GM21515 (cell line): ENCODE data around the gene RBM23.
A peak's percentile ranks its signal among the peaks of the same experiment; 100 is the strongest.
"Not testable (repeated sequence)": the region's sequence is repeated elsewhere in the genome, so short reads cannot be mapped to it uniquely, and the experiment has no call there.

Experiments used
- ATAC-seq: cut with Tn5 transposase; IDR thresholded peaks from one replicate; pipeline ENCODE4 v1.9.1; 2021; ENCODE audit not compliant: unreplicated experiment

Gene RBM23

GRCh38 chr14:22919601-22919921 lies 612 bp upstream of the RBM23 start:
- ATAC-seq, result peak; percentile 19

- ATAC-seq, result no peak
These were observed 2.9 kb downstream of the RBM23 start for GRCh38 chr14:22915886-22916521.

GRCh38 chr14:22914836-22915235 lies 4.1 kb downstream of the RBM23 start:
- not testable (repeated sequence) for ATAC-seq

GRCh38 chr14:22910916-22911315 lies 8.0 kb downstream of the RBM23 start:
- no peak for ATAC-seq

- ATAC-seq, result no peak
These were observed 10.3 kb downstream of the RBM23 start for GRCh38 chr14:22908601-22909000.

- no peak for ATAC-seq
These were observed 11.5 kb downstream of the RBM23 start for GRCh38 chr14:22907429-22907828.

- no peak for ATAC-seq
These were observed 12.9 kb downstream of the RBM23 start for GRCh38 chr14:22906073-22906472.

- no peak for ATAC-seq
These were observed 13.3 kb downstream of the RBM23 start for GRCh38 chr14:22905627-22906026.

GRCh38 chr14:22903742-22904087 lies 15.2 kb downstream of the RBM23 start:
- no peak for ATAC-seq

- no peak for ATAC-seq
These were observed 17.1 kb downstream of the RBM23 start for GRCh38 chr14:22901799-22902198.

- no peak for ATAC-seq
These were observed 18.7 kb downstream of the RBM23 start for GRCh38 chr14:22900081-22900799.

GRCh38 chr14:22898302-22899090 lies 20.5 kb downstream of the RBM23 start:
- ATAC-seq, result no peak

- no peak for ATAC-seq
These were observed 21.6 kb downstream of the RBM23 start for GRCh38 chr14:22897357-22897756.

- no peak for ATAC-seq
These were observed 22.2 kb downstream of the RBM23 start for GRCh38 chr14:22896760-22897159.

GRCh38 chr14:22896356-22896755 lies 22.6 kb downstream of the RBM23 start:
- no peak for ATAC-seq

- no peak for ATAC-seq
These were observed 23.5 kb downstream of the RBM23 start for GRCh38 chr14:22895402-22895801.

- no peak for ATAC-seq
These were observed 25.2 kb downstream of the RBM23 start for GRCh38 chr14:22893706-22894105.

- ATAC-seq, result no peak
These were observed 26.5 kb downstream of the RBM23 start for GRCh38 chr14:22892488-22892887.

- no peak for ATAC-seq
These were observed 28.5 kb downstream of the RBM23 start for GRCh38 chr14:22890416-22890815.

GRCh38 chr14:22888662-22889061 lies 30.3 kb downstream of the RBM23 start:
- ATAC-seq, result no peak

GRCh38 chr14:22887990-22888378 lies 31.0 kb downstream of the RBM23 start:
- peak; percentile 47 for ATAC-seq
